ENCODE data around the gene CUX1. TPM values are rescaled to one million over a fixed set of nuclear protein-coding genes. Genes with fewer than 3 reads are reported as not detected.

CUX1 gene
- total RNA-seq, 4 donors from 2014 or later, result 40.8 to 62.1 (median 43.8) TPM

DNA sequence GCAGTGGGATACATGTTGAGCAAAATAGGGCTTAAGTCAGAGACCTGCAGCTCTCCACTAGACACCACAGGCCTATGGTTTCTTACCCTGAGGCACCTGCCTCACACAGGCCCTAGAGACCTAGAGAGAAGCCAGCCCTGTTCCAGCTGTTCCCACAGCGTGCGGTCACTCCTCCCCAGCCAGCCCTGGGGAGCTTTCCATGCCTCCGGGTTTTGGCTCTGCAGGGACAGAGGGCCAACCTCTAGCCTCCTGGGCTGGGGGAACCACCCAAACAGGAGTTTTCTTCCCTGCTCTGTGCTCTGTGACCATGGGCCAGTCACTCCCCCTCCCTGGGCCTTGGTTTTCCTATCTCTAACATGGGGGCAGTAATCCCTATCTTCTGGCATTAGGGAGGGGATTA lies 502.2 kb downstream of the CUX1 start:
- intact Hi-C loops (cut with DNase I; ENCODE audit: low total_unique reads), result no loop called here
- 76 to 77% methylated on average over 3 of the region's 3 CpGs for WGBS, 2 donors
- no peak for DNase-seq (ENCODE audit: low spot score in 2 of 2)
- no peak overlapping the region for H3K4me3 ChIP-seq (ENCODE audit: low read depth, poor library complexity, severe bottlenecking)
- no peak for TF ChIP-seq POLR2A (IDR thresholded peaks at IDR 0.05)
- TF ChIP-seq, protein P1, sequence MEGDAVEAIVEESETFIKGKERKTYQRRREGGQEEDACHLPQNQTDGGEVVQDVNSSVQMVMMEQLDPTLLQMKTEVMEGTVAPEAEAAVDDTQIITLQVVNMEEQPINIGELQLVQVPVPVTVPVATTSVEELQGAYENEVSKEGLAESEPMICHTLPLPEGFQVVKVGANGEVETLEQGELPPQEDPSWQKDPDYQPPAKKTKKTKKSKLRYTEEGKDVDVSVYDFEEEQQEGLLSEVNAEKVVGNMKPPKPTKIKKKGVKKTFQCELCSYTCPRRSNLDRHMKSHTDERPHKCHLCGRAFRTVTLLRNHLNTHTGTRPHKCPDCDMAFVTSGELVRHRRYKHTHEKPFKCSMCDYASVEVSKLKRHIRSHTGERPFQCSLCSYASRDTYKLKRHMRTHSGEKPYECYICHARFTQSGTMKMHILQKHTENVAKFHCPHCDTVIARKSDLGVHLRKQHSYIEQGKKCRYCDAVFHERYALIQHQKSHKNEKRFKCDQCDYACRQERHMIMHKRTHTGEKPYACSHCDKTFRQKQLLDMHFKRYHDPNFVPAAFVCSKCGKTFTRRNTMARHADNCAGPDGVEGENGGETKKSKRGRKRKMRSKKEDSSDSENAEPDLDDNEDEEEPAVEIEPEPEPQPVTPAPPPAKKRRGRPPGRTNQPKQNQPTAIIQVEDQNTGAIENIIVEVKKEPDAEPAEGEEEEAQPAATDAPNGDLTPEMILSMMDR (IDR thresholded peaks at IDR 0.05), result no peak

DNA sequence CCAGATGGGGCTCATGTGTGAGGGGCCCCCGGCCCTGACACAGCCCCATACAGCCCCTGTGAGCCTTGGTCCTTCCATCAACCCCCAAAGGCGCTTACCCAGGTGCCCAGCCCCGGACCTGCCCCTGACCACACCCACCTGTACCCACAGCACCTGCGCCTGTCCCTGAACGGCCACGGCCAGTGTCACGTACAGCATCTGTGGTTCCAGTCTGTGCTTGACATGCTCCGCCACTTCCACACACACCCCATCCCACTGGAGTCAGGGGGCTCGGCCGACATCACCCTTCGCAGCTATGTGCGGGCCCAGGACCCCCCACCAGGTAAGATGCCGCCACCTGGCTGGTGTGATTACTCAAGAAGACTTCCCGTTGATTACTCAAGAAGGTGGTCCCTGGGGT lies 502.8 kb downstream of the CUX1 start:
- intact Hi-C loops (cut with DNase I; ENCODE audit: low total_unique reads), result no loop called here
- TF ChIP-seq, protein P1 (IDR thresholded peaks at IDR 0.05), result no peak
- TF ChIP-seq POLR2A (IDR thresholded peaks at IDR 0.05), result no peak
- 96 to 97% methylated on average over 14 of the region's 14 CpGs for WGBS, 2 donors
- no peak for DNase-seq (ENCODE audit: low spot score in 2 of 2)
- no peak overlapping the region for H3K4me3 ChIP-seq (ENCODE audit: low read depth, poor library complexity, severe bottlenecking)

DNA sequence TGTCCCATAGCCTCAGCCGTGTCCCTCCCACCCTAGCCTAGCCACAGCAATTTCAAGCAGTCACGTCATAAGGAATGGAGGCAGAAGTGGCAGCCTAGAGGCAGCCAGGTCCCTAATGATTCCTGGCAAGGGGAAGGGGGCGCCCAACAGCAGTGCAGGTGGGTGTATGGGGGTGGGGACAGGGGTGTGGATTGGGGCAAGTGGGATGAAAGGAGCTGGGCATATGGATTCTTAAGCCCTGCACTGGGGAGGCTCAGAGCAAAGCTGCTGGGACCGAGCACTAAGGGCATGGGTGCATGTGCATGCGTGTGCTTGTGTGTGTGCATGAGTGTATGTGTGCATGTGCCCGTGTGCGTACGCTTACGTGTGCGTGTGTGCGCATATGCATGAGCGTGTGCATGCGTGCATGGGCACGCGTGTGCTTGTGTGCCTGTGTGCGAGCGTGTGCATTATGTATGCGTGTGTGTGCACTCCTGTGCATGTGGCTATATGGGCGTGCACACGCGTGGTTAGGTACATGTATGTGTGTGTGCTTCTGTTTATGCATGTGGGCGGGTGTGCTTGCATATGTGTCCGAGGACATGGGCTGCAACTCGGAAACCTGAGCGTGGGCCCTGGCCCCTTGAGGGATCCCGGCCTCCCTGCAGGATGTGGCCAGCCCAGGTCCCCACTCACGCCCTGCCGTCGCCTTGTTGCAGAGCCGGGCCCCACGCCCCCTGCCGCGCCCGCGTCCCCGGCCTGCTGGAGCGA lies 503.4 kb downstream of the CUX1 start:
- intact Hi-C loops (cut with DNase I; ENCODE audit: low total_unique reads), result no loop called here
- WGBS, 2 donors, result 91 to 92% methylated on average over 23 to 24 of the region's 37 CpGs

DNA sequence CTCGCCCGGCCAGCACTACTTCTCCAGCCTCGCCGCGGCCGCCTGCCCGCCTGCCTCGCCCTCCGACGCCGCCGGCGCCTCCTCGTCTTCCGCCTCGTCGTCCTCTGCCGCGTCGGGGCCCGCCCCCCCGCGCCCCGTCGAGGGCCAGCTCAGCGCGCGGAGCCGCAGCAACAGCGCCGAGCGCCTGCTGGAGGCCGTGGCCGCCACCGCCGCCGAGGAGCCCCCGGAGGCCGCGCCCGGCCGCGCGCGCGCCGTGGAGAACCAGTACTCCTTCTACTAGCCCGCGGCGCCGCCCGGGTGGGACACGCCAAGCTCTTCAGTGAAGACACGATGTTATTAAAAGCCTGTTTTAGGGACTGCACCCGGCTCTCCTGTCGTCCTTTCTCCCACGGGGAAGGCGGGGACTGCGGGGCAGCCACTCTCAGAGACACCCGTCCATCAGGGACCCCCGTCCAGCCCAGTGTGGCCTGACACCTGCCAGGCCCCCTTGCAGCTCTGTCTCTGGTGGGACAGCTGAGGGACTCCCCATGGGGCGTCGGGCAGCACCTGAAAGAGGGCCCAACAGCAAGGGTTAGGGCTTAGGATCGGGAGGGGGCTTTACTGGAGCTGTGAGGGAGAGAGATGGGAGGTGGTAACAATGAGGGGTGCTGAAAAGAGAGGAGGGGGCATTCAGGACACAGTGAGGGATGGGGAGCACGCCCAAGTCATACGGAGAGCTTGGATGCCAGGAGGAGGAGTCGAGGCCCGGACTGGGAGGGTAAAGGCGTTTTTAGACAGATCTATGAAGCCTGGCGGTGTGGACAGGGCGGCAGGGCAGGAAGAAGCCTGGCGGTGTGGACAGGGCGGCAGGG lies 504.1 kb downstream of the CUX1 start:
- no peak for TF ChIP-seq POLR2A (IDR thresholded peaks at IDR 0.05)
- TF ChIP-seq, protein P1 (IDR thresholded peaks at IDR 0.05), result no peak
- WGBS, 2 donors, result 34 to 43% methylated on average over 42 to 51 of the region's 73 CpGs
- intact Hi-C loops (cut with DNase I; ENCODE audit: low total_unique reads), result no loop called here
- DNase-seq (ENCODE audit: low spot score in 2 of 2), result peak in 1 of 2 donors; percentile 68
- H3K4me3 ChIP-seq (ENCODE audit: low read depth, poor library complexity, severe bottlenecking), result no peak overlapping the region

More for the DNA sequence above, 503.4 kb downstream of the CUX1 start:
- no peak for DNase-seq (ENCODE audit: low spot score in 2 of 2)
- no peak overlapping the region for H3K4me3 ChIP-seq (ENCODE audit: low read depth, poor library complexity, severe bottlenecking)
- no peak for TF ChIP-seq POLR2A (IDR thresholded peaks at IDR 0.05)
- TF ChIP-seq, protein P1 (IDR thresholded peaks at IDR 0.05), result no peak

DNA sequence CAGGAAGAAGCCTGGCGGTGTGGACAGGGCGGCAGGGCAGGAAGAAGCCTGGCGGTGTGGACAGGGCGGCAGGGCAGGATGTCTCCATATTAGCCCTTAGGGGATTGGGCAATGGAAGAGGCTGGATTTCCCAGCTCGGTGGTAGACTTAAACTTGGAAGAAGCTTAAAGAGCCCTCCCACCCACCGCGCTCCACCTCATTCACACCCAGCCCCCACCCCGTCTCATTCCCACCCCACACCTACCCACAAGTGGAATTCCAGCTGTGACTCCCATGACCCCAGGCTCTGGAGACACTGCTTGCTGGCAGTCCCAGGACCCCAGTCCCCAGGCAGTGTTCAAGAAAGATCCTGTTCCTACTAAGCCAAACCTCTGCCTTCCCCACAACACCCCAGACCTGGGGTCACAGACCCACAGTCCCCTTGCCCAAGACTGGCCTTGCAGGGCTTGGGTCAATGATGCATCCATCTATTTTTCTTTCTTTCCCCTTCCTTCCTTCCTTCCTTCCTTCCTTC lies 504.8 kb downstream of the CUX1 start:
- DNase-seq (ENCODE audit: low spot score in 2 of 2), result peak in 1 of 2 donors; percentile 12
- no peak for TF ChIP-seq POLR2A (IDR thresholded peaks at IDR 0.05)
- TF ChIP-seq, protein P1 (IDR thresholded peaks at IDR 0.05), result no peak
- WGBS, 2 donors, result 43 to 68% methylated on average over 8 of the region's 8 CpGs
- H3K4me3 ChIP-seq (ENCODE audit: low read depth, poor library complexity, severe bottlenecking), result no peak overlapping the region
- intact Hi-C loops (cut with DNase I; ENCODE audit: low total_unique reads), result no loop called here

All from lower leg skin (tissue), 4 donors.